ENCODE results near the gene TMEM132A.

TMEM132A gene

DNA sequence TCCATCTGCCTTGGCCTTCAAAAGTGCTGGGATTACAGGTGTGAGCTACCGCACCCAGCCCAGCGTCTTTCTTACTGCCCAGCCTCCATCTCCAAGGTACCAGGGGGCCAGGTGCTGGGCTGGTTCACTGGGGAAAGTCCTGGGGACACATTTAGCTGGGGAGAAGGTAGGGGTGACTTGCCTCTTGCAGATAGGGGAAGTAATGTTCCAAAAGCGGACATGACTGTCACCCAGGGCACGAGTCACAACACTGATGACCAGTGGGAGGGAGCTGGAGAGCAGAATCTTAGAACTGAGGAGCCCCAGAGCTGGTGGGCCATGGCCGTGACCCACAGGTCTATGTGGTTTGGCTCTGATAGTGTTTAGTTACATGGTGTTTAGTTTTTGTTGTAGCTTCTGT is 30.2 kb downstream of the TMEM132A start:
- TF ChIP-seq, protein P1, sequence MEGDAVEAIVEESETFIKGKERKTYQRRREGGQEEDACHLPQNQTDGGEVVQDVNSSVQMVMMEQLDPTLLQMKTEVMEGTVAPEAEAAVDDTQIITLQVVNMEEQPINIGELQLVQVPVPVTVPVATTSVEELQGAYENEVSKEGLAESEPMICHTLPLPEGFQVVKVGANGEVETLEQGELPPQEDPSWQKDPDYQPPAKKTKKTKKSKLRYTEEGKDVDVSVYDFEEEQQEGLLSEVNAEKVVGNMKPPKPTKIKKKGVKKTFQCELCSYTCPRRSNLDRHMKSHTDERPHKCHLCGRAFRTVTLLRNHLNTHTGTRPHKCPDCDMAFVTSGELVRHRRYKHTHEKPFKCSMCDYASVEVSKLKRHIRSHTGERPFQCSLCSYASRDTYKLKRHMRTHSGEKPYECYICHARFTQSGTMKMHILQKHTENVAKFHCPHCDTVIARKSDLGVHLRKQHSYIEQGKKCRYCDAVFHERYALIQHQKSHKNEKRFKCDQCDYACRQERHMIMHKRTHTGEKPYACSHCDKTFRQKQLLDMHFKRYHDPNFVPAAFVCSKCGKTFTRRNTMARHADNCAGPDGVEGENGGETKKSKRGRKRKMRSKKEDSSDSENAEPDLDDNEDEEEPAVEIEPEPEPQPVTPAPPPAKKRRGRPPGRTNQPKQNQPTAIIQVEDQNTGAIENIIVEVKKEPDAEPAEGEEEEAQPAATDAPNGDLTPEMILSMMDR (IDR thresholded peaks at IDR 0.05): no peak
- no peak for TF ChIP-seq ZFX (IDR thresholded peaks at IDR 0.05; ENCODE audit: borderline replicate concordance)
- no peak overlapping the region for H3K27ac ChIP-seq

DNA sequence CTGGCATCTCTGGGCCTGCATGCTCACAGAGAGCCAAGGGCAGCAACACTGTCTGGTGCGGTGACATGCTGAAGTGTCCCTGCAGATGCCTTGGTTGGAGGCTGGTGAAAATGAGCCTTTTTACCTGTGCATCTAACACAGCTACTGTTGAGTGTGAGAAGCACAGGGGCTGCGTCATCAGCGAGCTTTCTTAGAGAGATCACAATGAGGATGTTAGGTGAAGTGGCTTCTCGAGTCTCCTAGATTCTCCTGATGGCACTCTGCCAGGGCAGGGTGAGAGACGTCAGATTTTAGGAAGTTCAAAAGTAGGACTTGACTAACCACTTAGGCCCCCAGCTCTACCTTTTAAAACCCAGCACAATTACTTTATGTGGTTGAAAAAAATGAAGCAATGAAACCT is 31.3 kb downstream of the TMEM132A start:
- TF ChIP-seq ZFX (IDR thresholded peaks at IDR 0.05; ENCODE audit: borderline replicate concordance): no peak
- TF ChIP-seq, protein P1 (IDR thresholded peaks at IDR 0.05): no peak

GRCh38 chr11:60957188-60957587 is 32.9 kb downstream of the TMEM132A start:
- TF ChIP-seq ZFX (IDR thresholded peaks at IDR 0.05; ENCODE audit: borderline replicate concordance): no peak
- TF ChIP-seq, protein P1 (IDR thresholded peaks at IDR 0.05): no peak
- H3K27ac ChIP-seq: no peak overlapping the region

More for the DNA sequence above, 31.3 kb downstream of the TMEM132A start:
- no peak overlapping the region for H3K27ac ChIP-seq

DNA sequence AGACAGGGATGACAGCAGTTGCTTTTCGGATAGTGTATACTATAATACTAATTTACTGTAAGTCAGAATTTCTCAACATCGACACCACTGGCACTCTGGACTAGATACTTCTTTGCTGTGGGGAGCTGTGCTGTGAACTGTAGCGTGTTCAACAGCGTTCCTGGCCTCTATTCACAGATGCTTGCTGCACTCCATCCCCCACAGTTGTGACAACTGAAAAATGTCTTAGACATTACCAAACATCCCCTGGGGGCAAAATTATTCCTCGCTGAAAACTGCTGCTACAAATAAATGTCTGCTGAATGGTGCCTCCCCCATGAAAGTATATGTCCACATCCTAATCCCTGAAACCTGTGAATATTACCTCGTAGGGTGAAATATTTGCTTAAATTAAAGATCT is 35.2 kb downstream of the TMEM132A start:
- no peak overlapping the region for H3K27ac ChIP-seq
- TF ChIP-seq, protein P1 (IDR thresholded peaks at IDR 0.05): no peak

GRCh38 chr11:60960405-60960804 is 36.1 kb downstream of the TMEM132A start:
- TF ChIP-seq ZFX (IDR thresholded peaks at IDR 0.05; ENCODE audit: borderline replicate concordance): no peak
- TF ChIP-seq, protein P1 (IDR thresholded peaks at IDR 0.05): no peak
- H3K27ac ChIP-seq: no peak overlapping the region

DNA sequence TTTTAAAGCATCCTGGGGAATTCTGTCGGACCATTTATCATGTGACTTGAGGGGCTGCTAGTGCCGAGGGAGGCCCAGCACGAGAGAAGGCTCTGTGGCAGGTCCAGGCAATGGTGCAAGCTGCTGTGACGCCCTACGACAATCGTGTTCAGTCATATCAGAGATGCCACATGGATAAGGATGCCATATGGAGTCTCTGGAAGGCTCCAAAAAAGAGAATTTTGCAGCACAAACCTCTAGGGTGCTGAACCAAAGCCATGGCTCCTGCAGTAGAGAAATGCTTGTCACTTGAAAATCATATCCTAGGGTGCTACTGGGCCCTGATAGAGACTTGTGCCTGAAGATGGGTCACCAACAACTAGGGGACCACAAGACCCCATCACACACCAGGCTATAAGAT is 40.5 kb downstream of the TMEM132A start:
- TF ChIP-seq, protein P1 (IDR thresholded peaks at IDR 0.05): no peak
- TF ChIP-seq ZFX (IDR thresholded peaks at IDR 0.05; ENCODE audit: borderline replicate concordance): no peak
- H3K27ac ChIP-seq: no peak overlapping the region

GRCh38 chr11:60966890-60967289 is 42.6 kb downstream of the TMEM132A start:
- H3K27ac ChIP-seq: no peak overlapping the region
- TF ChIP-seq, protein P1 (IDR thresholded peaks at IDR 0.05): no peak

Data from 22Rv1 (cell line).